Omental fat pad (tissue), 4 donors: ENCODE data around the gene USP17L5. TPM values are rescaled to one million over a fixed set of nuclear protein-coding genes. Genes with fewer than 3 reads are reported as not detected.
"Not testable (repeated sequence)": the region's sequence is repeated elsewhere in the genome, so short reads cannot be mapped to it uniquely, and the experiment has no call there.

Experiments used
- ATAC-seq: fragments of 150-250 bp; one replicate; pipeline ENCODE4 v1.9.1; 2016; ENCODE audit warnings: mild to moderate bottlenecking, moderate library complexity; ENCODE audit not compliant: low FRiP score
- DNase-seq: peaks from one replicate; pipeline ENCODE4 v3.0.0-alpha.2; 2019; ENCODE audit warnings: low spot score
- CTCF ChIP-seq, 3 donors: fragments of 450-650 bp; IDR thresholded peaks; one replicate each; pipeline ENCODE4 v1.5.1; 2016 to 2017; ENCODE audit warnings: antibody characterized with exemption in 3 of 3, mild to moderate bottlenecking in 3 of 3, moderate library complexity in 2 of 3
- total RNA-seq, 4 donors: library from RNA; depleted of rRNA; stranded (reverse); fragments of >200 nt; gene quantifications; one replicate each; pipeline ENCODE4 v1.1.0, GENCODE V29; 2016

The USP17L5 gene, protein sequence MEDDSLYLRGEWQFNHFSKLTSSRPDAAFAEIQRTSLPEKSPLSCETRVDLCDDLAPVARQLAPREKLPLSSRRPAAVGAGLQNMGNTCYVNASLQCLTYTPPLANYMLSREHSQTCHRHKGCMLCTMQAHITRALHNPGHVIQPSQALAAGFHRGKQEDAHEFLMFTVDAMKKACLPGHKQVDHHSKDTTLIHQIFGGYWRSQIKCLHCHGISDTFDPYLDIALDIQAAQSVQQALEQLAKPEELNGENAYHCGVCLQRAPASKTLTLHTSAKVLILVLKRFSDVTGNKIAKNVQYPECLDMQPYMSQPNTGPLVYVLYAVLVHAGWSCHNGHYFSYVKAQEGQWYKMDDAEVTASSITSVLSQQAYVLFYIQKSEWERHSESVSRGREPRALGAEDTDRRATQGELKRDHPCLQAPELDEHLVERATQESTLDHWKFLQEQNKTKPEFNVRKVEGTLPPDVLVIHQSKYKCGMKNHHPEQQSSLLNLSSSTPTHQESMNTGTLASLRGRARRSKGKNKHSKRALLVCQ
- not detected for total RNA-seq

- not testable (repeated sequence) for ATAC-seq
Measured at GRCh38 chr4:9339103-9339502, at the start of gene USP17L5. USP17L5 (plus strand) TSS chr4:9339403; CDS start chr4:9339403, 0 bp downstream.

DNA sequence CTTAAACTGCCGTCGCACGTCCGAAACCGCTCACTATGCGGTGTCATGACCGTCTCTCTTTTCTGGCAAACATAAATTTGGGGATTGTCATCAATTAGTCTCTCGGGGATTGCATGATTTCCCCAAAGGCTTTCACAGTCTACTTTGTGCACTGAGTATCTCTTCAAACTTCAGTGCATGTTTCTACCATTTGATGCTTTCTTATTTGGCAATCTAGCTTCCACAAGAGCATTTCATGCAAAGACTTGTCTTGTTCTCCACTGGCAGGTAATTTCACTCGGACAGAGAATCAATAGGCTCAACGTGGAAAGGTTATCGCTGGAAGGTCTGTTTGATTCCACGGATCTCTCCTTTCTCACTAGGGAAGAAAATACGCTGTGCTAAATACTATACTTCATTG, 15.0 kb upstream of the USP17L5 start:
- not testable (repeated sequence) for DNase-seq, ATAC-seq

More at GRCh38 chr4:9339103-9339502, at the start of gene USP17L5:
- not testable (repeated sequence) for DNase-seq

GRCh38 chr4:9324865-9325264, 14.3 kb upstream of the USP17L5 start, which contains the start of gene USP17L24:
USP17L24 (plus strand) TSS chr4:9325165; CDS start chr4:9325165, 0 bp downstream.
- DNase-seq, ATAC-seq: not testable (repeated sequence)

- ATAC-seq, DNase-seq: not testable (repeated sequence)
Measured at GRCh38 chr4:9329611-9330010, 9.6 kb upstream of the USP17L5 start, which contains the start of gene USP17L25. USP17L25 (plus strand) TSS chr4:9329911; CDS start chr4:9329911, 0 bp downstream.

- not testable (repeated sequence) for DNase-seq, ATAC-seq
Measured at GRCh38 chr4:9334358-9334757, 4.8 kb upstream of the USP17L5 start, which contains the start of gene USP17L26. USP17L26 (plus strand) TSS chr4:9334658; CDS start chr4:9334658, 0 bp downstream.

- not testable (repeated sequence) for ATAC-seq, DNase-seq
Measured at GRCh38 chr4:9343848-9344247, 4.6 kb downstream of the USP17L5 start, which contains the start of gene USP17L27. USP17L27 (plus strand) TSS chr4:9344148; CDS start chr4:9344148, 0 bp downstream.

- not testable (repeated sequence) for DNase-seq, ATAC-seq
Measured at GRCh38 chr4:9348593-9348992, 9.4 kb downstream of the USP17L5 start, which contains the start of gene USP17L28. USP17L28 (plus strand) TSS chr4:9348893; CDS start chr4:9348893, 0 bp downstream.

GRCh38 chr4:9350866-9351265, 11.7 kb downstream of the USP17L5 start:
- ATAC-seq, DNase-seq: not testable (repeated sequence)

GRCh38 chr4:9353338-9353737, 14.1 kb downstream of the USP17L5 start, which contains the start of gene USP17L29:
USP17L29 (plus strand) TSS chr4:9353638; CDS start chr4:9353638, 0 bp downstream.
- not testable (repeated sequence) for ATAC-seq, DNase-seq

- ATAC-seq, DNase-seq: not testable (repeated sequence)
Measured at GRCh38 chr4:9362829-9363228, 23.6 kb downstream of the USP17L5 start, which contains the start of gene USP17L30. USP17L30 (plus strand) TSS chr4:9363129; CDS start chr4:9363129, 0 bp downstream.

DNA sequence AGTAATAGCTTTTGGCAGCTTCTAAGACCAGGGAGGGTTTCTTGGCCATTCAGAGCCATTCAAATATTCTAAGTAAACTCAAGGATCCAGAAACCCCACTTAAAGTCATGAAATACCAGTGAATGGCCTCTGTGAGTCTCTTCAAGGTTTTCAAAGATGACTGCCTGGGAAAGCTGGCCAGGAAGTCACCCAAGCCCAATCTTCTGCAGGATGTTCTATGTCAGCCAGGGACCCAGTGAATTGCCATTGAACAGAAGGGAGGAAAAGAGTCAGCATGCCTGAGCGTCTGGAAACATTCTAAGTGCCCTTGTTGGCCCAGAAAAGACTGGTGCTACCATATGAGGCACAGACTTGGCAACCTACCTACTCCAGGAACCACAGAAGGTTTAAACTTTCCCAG, 40.7 kb downstream of the USP17L5 start:
- not testable (repeated sequence) for ATAC-seq

DNA sequence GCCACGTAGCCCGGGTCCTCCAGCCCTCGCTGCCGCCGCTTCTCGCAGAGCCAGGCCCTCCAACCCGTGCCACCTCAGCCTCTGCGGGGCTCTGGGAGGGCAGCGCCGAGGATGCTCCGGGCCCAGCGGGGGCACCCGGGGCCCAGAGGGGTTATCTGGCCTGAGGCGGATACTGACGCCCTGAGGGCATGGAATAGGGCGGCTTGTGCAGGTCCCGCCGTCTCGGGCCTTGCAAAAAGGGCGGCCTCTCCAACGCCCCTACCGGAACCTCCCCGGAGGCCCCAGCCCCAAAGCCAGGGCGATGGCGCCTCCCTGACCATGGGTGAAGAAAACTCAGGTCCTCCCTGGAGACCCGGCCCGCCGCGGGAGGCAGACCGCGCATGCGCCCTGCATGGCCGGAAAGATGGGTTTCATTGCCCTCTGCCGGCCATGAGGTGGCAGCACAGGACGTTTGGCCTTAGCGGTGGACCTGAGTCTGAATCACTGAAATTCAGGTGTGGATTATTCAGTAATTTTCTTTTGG, 41.9 kb downstream of the USP17L5 start:
- peak; percentile 22 for DNase-seq
- not testable (repeated sequence) for ATAC-seq

More for the DNA sequence above, 40.7 kb downstream of the USP17L5 start:
- not testable (repeated sequence) for DNase-seq

- ATAC-seq (no peak), DNase-seq (no peak)
- no peak for TF ChIP-seq CTCF (IDR thresholded peaks at IDR 0.05)
Measured at GRCh38 chr4:9384126-9384525, 44.9 kb downstream of the USP17L5 start.

- ATAC-seq = not testable (repeated sequence)
Measured at GRCh38 chr4:9389001-9389400, 49.8 kb downstream of the USP17L5 start.

More at GRCh38 chr4:9389001-9389400, 49.8 kb downstream of the USP17L5 start:
- DNase-seq = not testable (repeated sequence)
